DMS114 treated with DMSO at 0.1 percent for 48 hours (cell line): ENCODE data around the gene RAPGEF2.
A peak's percentile ranks its signal among the peaks of the same experiment; 100 is the strongest.
"Not testable (repeated sequence)": the region's sequence is repeated elsewhere in the genome, so short reads cannot be mapped to it uniquely, and the experiment has no call there.

Experiments
- DNase-seq: peaks from one replicate; lab custom pipeline; 2025; ENCODE audit not compliant: unreplicated experiment; lab: John Stamatoyannopoulos, UW

RAPGEF2 gene

DNA sequence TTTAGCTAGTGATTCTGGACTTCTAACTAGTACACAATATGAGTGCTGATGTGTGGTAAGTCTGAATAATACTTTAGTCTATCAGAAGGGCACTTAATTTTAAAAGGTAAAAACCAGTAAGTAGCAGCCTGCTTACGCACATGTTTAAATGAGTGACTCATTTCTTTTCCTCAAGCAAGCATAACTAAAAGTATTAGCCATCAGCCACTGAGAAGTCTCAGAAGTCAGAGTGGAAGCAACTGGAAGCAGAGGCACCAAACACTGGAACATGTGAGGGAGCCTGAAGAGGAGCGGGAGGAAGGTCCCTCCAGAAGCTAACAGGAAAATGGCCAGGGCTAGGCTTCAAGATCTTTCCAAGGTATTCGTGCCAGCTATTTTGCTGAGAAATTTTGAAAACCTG, 257.7 kb downstream of the RAPGEF2 start:
- DNase-seq: no peak

DNA sequence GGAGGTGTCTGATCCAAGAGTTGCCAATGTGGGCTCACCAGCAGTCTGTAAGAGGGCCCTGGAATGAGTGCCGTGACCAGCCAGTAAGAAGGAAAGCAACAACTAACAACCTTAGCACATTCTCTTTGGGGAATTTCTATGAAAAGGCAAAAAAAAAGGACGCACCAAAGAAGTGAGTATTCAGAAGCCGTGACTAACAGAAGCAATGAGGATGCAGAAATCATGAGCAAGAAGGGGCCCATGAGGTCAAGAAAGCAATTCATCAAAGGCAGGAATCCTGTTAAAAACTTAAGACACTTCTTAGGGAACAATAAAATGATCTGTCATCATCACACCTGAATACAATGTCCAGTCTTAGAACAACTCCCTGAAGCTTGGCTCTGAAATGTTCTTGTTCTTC, 260.5 kb downstream of the RAPGEF2 start:
- no peak for DNase-seq

DNA sequence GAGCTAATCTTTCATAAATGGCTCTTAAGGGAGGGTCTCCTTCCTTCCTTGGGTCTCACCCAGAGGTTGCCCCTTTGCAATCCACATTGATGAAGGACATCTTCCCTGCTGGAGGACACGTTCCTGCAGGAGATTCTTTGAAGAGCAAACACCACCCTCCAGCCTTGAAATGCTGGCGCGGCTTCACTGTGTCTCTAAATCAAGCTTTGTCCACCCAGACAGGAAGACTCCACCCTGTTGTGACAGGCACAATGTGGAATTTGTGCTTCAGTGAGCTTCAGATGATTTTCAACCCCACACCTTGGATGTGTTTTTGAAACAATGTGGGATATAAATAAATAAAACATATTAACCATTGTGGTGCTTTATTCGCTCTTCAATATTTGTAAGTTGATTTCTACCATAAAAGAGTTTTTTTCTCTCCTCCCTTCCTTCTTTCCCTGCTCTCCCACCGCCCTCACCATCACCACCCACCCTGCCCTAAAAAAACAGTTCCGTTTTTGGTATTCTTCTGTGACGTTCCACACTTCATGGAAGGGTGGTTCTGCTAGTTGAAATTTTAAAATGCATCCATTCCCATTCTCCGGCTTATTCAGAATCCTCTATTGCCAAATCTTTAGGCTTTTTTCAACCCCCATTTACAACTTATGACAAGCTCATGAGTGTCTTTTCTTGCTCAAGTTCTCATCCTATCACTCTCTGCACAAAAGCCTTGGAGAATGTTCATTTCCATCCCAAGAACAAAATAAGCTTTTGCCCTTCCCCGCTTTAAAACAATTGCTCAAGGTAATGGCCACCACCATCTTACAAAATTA, 264.3 kb downstream of the RAPGEF2 start:
- peak; percentile 55 for DNase-seq

DNA sequence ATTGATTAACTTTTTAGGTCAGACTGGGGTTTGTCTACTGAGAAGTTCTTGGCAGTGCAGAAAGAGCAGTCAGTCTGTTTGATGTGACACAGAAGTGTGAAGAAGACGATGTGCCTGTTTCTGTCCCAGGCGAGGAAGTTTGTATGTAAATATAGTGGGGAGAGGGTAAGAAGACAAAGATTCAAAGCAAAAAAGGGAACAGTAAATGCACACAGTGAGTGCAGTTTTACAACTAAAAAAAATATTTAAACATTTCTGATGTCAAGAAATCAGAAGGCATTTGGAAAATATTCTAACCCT, 264.9 kb downstream of the RAPGEF2 start:
- no peak for DNase-seq

DNA sequence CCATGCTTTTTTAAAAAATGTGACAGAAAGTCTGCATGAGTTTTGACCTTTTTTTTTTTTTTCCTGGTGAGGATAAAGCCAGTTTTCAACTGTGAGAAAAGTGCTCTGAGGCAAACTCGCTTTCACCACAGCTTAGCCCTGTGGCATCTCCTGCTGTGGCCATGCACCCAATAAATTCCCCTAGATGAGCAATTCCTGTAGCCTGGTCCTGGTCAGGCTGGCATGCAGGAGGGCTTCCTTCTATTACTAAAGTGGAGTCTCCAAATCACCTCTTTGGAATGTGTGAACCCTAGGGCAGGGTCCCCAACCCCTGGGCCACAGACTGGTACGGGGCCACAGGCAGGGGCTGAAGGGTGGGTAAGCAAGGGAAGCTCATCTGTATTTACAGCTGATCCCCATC, 265.4 kb downstream of the RAPGEF2 start:
- DNase-seq: no peak

DNA sequence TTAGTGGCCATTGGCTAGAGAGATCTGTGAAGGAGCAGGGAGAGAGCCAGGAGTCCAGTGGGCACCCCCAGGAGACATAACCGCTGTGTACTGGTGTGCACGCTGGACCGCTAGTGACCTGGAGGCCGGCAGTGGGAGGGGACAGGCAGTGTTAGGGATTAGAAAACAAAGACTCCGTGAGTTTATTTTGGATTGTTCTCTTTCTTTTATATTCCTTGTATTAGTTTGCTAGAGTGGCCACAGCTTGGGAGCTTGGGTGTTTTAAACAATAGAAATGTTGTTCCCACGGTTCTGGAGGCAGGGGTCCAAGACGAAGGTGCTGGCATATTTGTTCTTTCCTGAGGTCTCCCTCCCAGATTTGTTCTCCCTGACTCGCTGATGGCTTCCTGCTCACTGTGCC, 266.4 kb downstream of the RAPGEF2 start:
- DNase-seq: no peak

DNA sequence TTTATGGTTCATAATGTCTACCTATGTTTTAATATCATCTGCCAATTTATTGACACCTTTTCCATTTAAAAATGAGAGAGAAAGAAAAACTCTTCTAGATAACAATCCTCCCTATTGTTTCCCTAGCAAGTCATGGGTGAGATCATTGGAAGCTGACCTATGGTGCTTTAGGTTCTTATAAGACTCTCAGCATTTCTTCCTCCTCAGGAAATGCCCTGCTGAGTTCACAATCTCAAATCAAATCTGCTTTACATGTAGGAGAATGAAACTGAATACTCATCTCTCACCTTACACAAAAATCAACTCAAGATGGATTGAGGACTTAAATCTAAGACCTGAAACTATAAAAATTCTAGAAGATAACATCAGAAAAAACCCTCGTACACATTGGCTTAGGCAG, 267.4 kb downstream of the RAPGEF2 start:
- DNase-seq: no peak

DNA sequence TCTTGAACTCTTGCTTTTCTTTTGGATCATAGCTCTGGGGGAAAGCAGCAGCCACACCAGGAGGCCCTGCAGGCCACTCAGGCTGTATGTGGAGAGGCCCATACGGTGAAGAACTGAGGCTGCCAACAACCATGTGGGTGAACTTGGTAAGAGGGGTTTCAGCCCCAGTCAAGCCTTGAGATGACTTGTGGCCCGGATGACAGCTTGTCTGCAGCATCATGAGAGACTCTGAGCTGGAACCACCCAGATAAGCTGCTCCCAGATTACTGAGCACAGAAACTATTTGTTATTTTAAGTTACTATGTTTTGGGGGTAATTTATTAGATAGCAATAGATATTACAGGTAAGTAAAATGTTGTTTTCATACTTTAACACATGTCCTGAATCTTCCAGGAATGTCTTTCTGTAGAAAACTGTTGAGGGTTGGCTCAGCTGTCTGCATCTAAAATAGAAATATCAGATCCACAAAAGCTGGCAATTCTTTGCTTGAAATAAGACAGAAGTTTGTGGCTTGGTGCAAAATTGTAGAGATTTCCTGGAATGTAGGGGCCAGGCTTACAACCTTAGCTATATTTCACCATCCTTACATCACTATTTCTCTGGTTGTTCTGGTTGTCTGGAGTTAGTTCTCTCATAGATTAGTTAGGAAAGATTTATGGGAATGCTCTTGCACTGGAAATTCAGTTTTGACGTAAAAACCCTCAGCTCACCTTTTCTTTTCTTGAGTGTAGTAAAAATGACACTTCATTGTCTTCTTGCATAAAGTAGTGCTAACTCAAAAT, 272.1 kb downstream of the RAPGEF2 start:
- no peak for DNase-seq

DNA sequence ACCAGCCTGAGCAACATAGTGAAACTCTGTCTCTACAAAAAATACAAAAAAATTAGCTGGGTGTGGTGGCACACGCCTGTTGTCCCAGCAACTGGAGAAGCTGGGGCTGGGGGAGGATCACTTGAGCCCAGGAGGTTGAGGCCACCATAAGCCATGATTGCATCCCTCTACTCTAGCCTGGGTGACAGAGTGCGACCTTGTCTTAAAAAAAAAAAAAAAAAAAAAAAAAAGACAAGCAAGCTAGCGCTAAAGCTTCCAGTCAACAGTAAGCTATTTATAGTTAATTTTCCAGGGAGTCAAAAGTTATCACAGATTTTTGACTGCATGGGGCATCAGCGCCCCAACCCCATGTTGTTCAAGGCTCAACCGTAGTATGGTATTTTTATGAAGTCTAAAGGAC, 273.4 kb downstream of the RAPGEF2 start:
- no peak for DNase-seq

DNA sequence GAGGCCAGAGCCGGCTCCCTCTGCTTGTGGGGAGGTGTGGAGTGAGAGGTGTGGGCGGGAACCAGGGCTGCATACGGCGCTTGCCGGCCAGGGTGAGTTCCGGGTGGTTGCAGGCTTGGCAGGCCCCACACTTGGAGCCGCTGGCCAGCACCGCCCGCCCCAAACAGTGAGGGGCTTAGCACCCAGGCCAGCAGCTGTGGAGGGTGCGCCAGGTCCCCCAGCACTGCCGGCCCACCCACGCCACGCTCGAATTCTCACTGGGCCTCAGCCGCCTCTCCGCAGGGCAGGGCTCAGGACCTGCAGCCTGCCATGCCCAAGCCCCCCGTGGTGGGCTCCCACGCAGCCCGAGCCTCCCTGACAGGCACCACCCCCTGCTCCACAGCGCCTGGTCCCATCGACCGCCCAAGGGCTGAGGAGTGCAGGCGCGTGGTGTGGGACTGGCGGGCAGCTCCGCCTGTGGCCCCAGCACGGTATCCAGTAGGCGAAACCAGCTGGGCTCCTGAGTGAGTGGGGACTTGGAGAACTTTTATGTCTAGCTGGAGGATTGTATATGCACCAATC, 275.3 kb downstream of the RAPGEF2 start:
- DNase-seq: no peak

DNA sequence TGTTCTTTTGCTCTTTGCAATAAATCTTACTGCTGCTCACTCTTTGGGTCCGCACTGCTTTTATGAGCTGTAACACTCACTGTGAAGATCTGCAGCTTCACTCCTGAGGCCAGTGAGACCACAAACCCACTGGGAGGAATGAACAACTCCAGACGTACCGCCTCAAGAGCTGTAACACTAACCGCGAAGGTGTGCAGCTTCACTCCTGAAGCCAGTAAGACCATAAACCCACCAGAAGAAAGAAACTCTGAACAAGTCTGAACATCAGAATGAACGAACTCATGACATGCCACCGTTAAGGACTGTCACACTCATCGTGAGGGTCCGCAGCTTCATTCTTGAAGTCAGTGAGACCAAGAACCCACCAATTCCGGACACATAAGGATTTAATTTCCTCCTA, 276.2 kb downstream of the RAPGEF2 start:
- DNase-seq: not testable (repeated sequence)

DNA sequence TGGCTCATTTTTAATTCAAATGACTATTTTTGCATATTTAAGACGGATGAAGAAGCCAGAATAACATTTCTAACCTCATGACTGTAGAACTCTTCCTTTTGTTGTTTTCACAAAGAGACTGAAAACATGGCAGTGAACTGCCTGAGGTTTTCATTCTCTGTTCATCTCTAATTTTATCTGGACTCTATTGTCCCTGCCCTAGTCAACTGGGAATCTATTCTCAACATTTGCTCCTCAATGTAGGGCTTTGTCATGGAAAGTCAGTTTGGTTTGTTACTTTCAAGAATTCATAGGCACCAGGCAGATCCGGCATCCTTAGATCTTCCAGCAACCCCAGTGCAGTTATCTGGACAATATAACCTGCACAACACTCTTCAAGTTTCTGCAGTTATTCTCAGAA, 277.0 kb downstream of the RAPGEF2 start:
- no peak for DNase-seq

DNA sequence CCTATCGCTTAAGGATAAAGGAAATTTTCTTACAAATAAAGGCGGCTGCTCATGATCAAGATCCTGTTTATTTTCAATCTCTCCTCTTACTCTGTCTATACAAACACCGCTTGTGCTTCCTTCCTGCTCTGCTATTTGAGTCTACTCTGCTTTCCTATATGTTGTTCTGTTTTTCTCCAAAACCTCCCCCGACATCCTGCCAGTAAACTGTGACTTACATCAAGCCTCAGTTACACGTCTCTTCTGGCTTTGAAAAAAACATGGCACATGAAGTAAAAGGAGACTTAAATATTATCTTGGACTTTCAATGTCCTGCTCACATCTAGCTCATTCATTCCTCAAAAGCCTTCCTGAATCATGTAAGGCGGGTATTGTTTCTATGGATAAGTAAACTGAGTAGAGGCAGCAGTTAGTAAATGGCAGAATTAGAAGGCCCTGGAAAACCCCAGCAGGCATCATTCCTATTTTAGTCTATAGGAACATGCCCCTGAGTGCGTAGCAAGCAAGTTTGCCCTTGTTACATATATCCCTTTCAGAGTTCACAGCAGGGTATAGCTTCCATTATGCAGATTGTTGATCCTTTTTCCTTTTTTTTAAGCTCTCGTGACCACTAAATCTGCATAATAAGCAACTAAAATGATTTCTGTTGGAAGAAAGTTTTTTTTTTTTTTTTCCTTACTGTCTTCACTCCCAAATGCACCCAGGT, 280.1 kb downstream of the RAPGEF2 start:
- peak; percentile 91 for DNase-seq

DNA sequence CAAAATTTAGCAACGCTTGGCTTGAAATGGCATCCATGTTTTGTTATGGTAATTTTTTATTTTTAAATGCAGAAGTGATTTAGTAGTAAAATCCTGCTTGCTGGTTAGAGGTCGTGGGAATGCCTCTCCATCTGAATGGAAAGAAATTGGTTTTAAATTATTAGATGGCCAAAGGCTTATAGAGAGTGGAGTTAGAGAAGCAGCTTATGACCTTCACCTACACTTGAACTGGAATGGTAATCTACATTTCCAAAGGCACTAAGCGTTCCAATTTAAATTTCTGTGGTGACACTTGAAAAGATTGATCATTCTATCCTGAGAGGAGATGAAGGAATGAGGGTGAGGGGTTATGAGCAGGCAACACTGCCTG, 280.7 kb downstream of the RAPGEF2 start:
- DNase-seq: peak; percentile 91

DNA sequence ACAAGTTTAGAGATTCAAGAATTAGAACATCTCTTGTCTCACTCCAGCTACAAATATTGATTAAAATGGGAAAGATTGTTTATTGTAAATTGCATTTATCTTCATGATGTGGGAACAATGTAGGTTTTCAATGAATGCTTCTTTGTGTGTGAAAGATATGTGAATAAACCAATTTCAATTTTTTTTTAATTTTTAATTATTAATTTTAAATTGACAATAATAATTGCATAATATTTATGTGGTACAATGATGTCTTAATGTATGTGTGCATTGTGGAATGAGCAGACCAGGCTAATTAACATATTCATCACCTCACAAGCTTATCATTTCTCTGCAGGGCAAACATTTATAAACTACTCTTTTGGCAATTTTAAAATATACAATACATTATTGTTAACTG, 281.1 kb downstream of the RAPGEF2 start:
- DNase-seq: no peak

DNA sequence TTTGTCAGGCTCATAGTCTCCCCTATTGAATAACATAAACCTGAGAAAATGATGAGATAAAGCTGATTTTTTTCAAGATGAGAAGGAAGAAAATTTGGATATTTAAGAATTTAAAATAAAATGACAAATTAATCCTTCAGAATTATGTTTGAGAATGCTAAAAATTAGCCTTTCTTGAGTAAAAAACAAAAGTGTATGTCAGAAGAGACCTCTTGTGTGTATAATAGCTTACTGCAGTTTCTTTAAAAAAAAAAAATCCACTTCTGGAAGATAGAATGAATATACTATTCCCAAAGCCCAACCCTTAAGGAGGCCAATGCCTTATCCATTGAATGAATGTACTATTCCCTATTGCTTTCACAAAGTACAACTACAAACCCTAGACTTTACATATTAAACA, 281.8 kb downstream of the RAPGEF2 start:
- peak; percentile 59 for DNase-seq

DNA sequence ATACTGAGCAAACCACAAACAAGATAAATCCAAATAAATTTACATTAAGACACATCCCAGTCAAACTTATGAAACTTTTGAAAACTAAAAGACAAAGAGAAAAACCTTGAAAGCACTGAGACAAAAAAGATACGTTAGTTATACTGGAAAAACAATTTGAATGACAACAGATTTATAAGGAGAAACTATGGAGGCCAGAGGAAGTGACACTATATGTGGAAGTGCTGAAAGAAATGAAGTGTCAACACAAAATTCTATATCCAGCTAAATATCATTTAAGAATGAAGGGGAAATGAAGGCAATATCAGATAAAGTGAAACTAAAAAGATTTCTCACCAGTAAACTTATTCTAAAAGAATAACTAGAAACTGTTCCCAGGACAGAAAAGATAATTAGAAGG, 283.7 kb downstream of the RAPGEF2 start:
- no peak for DNase-seq

DNA sequence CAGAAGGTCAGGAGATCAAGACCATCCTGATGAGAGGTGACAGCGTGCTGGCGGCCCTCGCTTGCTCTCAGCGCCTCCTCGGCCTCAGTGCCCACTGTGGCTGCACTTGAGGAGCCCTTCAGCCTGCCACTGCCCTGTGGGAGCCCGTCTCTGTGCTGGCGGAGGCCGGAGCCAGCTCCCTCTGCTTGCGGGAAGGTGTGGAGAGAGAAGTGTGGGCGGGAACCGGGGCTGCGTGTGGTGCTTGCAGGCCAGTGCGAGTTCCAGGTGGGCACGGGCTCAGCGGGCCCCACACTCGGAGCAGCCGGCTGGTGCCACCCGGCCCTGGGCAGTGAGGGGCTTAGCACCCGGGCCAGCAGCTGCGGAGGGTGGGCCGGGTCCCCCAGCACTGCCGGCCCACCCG, 286.9 kb downstream of the RAPGEF2 start:
- no peak for DNase-seq

DNA sequence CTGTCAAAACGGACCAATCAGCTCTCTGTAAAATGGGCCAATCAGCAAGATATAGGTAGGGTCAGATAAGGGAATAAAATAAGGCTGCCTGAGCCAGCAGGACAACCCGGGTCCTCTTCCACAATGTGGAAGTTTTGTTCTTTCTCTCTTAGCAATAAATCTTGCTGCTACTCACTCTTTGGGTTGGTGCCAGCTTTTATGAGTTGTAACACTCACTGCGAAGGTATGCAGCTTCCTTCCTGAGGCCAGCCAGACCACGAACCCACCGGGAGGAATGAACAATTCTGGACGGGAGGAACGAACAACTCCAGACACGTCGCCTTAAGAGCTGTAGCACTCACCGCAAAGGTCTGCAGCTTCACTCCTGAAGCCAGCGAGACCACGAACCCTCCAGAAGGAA, 287.8 kb downstream of the RAPGEF2 start:
- DNase-seq: no peak

DNA sequence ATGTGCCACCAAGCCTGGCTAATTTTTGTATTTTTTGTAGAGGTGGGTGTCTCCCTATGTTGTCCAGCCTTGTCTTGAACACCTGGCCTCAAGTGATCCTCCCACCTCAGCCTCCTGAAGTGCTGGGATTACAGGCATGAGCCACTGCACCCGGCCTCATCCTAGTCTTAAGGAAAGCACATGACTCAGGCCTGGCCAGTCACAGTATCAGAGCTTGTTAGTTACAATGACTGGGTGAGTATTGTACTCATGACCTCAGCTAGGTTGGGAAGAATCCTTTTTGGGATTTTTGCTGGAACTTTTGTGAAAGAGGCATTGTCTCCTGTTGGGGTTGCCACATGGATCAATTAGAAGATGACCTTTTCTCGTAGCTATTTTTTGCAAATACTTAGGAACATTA, 292.8 kb downstream of the RAPGEF2 start:
- DNase-seq: no peak

DNA sequence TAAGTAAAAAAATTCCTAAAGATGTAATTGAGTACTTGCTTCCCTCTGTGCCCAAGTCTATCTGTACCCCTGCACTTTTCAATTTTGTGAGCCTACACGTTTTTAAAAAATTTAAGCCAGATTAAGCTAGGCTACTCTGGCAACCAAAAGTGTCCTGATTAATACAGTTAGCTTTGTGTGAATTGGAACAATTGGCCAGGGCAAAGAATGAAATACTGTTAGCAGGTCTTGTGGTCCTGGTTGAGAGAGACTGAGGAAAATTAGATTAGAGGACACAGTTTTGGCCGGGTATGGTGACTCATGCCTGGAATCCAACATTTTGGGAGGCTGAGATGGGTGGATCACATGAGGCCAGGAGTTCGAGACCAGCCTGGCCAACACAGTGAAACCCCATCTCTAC, 293.3 kb downstream of the RAPGEF2 start:
- DNase-seq: no peak

DNA sequence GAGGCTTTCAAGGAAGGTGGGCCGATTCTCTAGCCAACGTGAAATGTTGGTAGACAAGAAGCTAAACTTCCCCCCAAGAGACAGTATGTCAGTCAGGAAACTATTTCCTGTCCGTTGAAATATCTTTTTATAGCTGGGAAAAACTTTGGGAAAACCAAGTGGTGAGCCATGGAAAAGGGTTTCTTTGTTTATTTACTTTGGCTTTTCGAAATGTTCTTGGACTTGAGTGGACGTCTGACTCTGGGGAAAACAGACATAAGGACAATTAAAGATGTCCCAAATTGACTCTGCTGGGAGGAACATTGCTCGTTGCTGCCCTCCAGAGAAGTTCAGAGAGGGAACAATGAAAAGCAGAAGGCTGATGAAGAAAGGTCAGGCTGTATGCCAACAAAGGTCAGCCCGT, 295.4 kb downstream of the RAPGEF2 start:
- no peak for DNase-seq
